Measurements from ENCODE around the gene SSH3.

GRCh38 chr11:67314218-67314617 is 10.9 kb downstream of the SSH3 start:
- no peak for TF ChIP-seq CTCF (IDR thresholded peaks at IDR 0.05; ENCODE audit: low read depth, low read length, missing input control)
- TF ChIP-seq ZBTB33 (IDR thresholded peaks at IDR 0.05): no peak
- no peak for TF ChIP-seq RAD21 (IDR thresholded peaks at IDR 0.05)
- TF ChIP-seq MAX (IDR thresholded peaks at IDR 0.05): no peak
- no peak for TF ChIP-seq JUND (IDR thresholded peaks at IDR 0.05)
- TF ChIP-seq YY1 (IDR thresholded peaks at IDR 0.05): no peak
- no peak for TF ChIP-seq FOXA1 (IDR thresholded peaks at IDR 0.05)
- no peak for TF ChIP-seq REST (IDR thresholded peaks at IDR 0.05)
- TF ChIP-seq RXRA (IDR thresholded peaks at IDR 0.05): no peak
- no peak for TF ChIP-seq SP1 (IDR thresholded peaks at IDR 0.05)
- TF ChIP-seq TAF1 (conservative IDR thresholded peaks at IDR 0.05): no peak
- no peak for TF ChIP-seq EGR1 (IDR thresholded peaks at IDR 0.05; ENCODE audit: low read depth in 2 of 2)

Measured in liver (tissue), 3 donors.